HepG2 (cell line): ENCODE data around the gene SLC5A5. TPM values are rescaled to one million over a fixed set of nuclear protein-coding genes. Genes with fewer than 3 reads are reported as not detected.

ENCODE experiments used
- ATF5 ChIP-seq: sonication (generic); formaldehyde crosslinking; IDR thresholded peaks from 2 replicates; pipeline ENCODE4 v1.4.0; 2020; ENCODE audit warnings: mild to moderate bottlenecking, low read depth, missing genetic modification reagents
- CBX1 ChIP-seq: IDR thresholded peaks from one replicate; pipeline ENCODE4 v1.6.1; 2016; ENCODE audit warnings: antibody characterized with exemption, low read depth
- CENPX ChIP-seq: sonication (generic); formaldehyde crosslinking; IDR thresholded peaks from 2 replicates; pipeline ENCODE4 v1.9.0; 2021; ENCODE audit warnings: mild to moderate bottlenecking, missing genetic modification reagents, moderate library complexity
- DNMT3B ChIP-seq: conservative IDR thresholded peaks from 2 replicates; pipeline ENCODE4 v1.6.1; 2016; ENCODE audit warnings: missing biosample characterization, control low read depth
- E2F2 ChIP-seq: sonication (generic); formaldehyde crosslinking; IDR thresholded peaks from 2 replicates; pipeline ENCODE4 v1.4.0; 2020; ENCODE audit warnings: missing genetic modification reagents, borderline replicate concordance
- EEA1 ChIP-seq: sonication (generic); formaldehyde crosslinking; IDR thresholded peaks from 2 replicates; pipeline ENCODE4 v1.5.1; 2020; ENCODE audit warnings: mild to moderate bottlenecking, missing genetic modification reagents, borderline replicate concordance
- HCFC1 ChIP-seq: fragments of 150-350 bp; IDR thresholded peaks from 2 replicates; pipeline ENCODE4 v1.6.1; 2014; ENCODE audit warnings: low read depth, low read length
- ISL2 ChIP-seq: sonication (generic); formaldehyde crosslinking; IDR thresholded peaks from 2 replicates; pipeline ENCODE4 v1.5.0; 2020; ENCODE audit warnings: missing genetic modification reagents
- ISX ChIP-seq: sonication (generic); formaldehyde crosslinking; conservative IDR thresholded peaks from 2 replicates; pipeline ENCODE4 v1.5.0; 2020; ENCODE audit warnings: missing genetic modification reagents
- KLF11 ChIP-seq: IDR thresholded peaks from 2 replicates; pipeline ENCODE4 v1.6.1; 2016; ENCODE audit warnings: missing compliant biosample characterization
- KLF12 ChIP-seq: sonication (generic); formaldehyde crosslinking; IDR thresholded peaks from 2 replicates; pipeline ENCODE4 v1.4.0; 2020; ENCODE audit warnings: missing genetic modification reagents, borderline replicate concordance
- MTF2 ChIP-seq: sonication (generic); formaldehyde crosslinking; IDR thresholded peaks from 2 replicates; pipeline ENCODE4 v1.5.0; 2020; ENCODE audit warnings: missing genetic modification reagents, borderline replicate concordance
- PBX2 ChIP-seq: IDR thresholded peaks from 2 replicates; pipeline ENCODE4 v1.6.1; 2016; ENCODE audit warnings: control low read depth
- SATB2 ChIP-seq: sonication (generic); formaldehyde crosslinking; IDR thresholded peaks from 2 replicates; pipeline ENCODE4 v1.5.0; 2020; ENCODE audit warnings: missing genetic modification reagents
- SMARCC2 ChIP-seq: fragments of 450-650 bp; IDR thresholded peaks from 2 replicates; pipeline ENCODE4 v1.6.1; 2017; ENCODE audit warnings: antibody characterized with exemption, mild to moderate bottlenecking
- STAT6 ChIP-seq: sonication (generic); formaldehyde crosslinking; IDR thresholded peaks from 2 replicates; pipeline ENCODE4 v1.4.0; 2020; ENCODE audit warnings: missing genetic modification reagents, mild to moderate bottlenecking, borderline replicate concordance
- ZBTB46 ChIP-seq: sonication (generic); formaldehyde crosslinking; IDR thresholded peaks from 2 replicates; pipeline ENCODE4 v1.4.0; 2020; ENCODE audit warnings: mild to moderate bottlenecking, missing genetic modification reagents, borderline replicate concordance
- ZEB1 ChIP-seq: IDR thresholded peaks from 2 replicates; pipeline ENCODE4 v1.6.1; 2012; ENCODE audit warnings: mild to moderate bottlenecking, low read depth, inconsistent platforms; ENCODE audit not compliant: insufficient replicate concordance
- ZFYVE20 ChIP-seq: sonication (generic); formaldehyde crosslinking; IDR thresholded peaks from 2 replicates; pipeline ENCODE4 v1.8.0; 2023; ENCODE audit warnings: low read depth, mild to moderate bottlenecking, moderate library complexity, missing genetic modification reagents, borderline replicate concordance
- ZIK1 ChIP-seq: sonication (generic); formaldehyde crosslinking; IDR thresholded peaks from 2 replicates; pipeline ENCODE4 v1.5.0; 2020; ENCODE audit warnings: mild to moderate bottlenecking, low read depth, missing genetic modification reagents, borderline replicate concordance
- ZKSCAN1 ChIP-seq: fragments of 150-350 bp; IDR thresholded peaks from 2 replicates; pipeline ENCODE4 v1.6.1; 2014; ENCODE audit warnings: low read length
- ZNF160 ChIP-seq: sonication (generic); formaldehyde crosslinking; IDR thresholded peaks from 2 replicates; pipeline ENCODE4 v1.8.0; 2022; ENCODE audit warnings: mild to moderate bottlenecking, inconsistent platforms, missing genetic modification reagents
- ZNF24 ChIP-seq: fragments of 450-650 bp; IDR thresholded peaks from 2 replicates; pipeline ENCODE4 v1.6.1; 2017; ENCODE audit warnings: antibody characterized with exemption, mild to moderate bottlenecking
- ZNF30 ChIP-seq: sonication (generic); formaldehyde crosslinking; IDR thresholded peaks from 2 replicates; pipeline ENCODE4 v1.5.0; 2020; ENCODE audit warnings: mild to moderate bottlenecking, missing genetic modification reagents
- polyA plus RNA-seq, 8 experiments: library from polyadenylated mRNA; depleted of rRNA in 3 of 8; stranded (reverse) in 7 of 8; unstranded in 1 of 8; fragments of >200 nt; fragmentation: Illumina TruSeq in 4 of 8; extraction: Trizol in 4 of 8; gene quantifications; 2 replicates each; pipeline versions ENCODE4 v1.2.1 to v1.2.3, GENCODE V29; 2011 to 2016; ENCODE audit warnings: low read depth in 4 of 8, missing spikeins in 1 of 8, mixed read lengths in 1 of 8; ENCODE audit not compliant: insufficient read depth in 1 of 8
- total RNA-seq, 5 experiments: library from RNA; depleted of rRNA; stranded (reverse); fragments of >200 nt; fragmentation: Illumina TruSeq; extraction: Trizol; gene quantifications; 2 replicates each; pipeline ENCODE4 v1.2.3, GENCODE V29; 2016; ENCODE audit warnings: low read depth in 1 of 5

SLC5A5 gene
- total and polyA plus RNA-seq, 2 of the 13 experiments (the other 11 are each of a cell fraction or from before 2014, with no cell fraction given) = not detected

GRCh38 chr19:17847538-17848366, 24.0 kb upstream of the SLC5A5 start, which contains the start of gene JAK3 (continued):
- TF ChIP-seq STAT6 (CRISPR knock-in tag) (no peak), ZNF24 (no peak), CENPX (no peak), ISL2 (0 out of 2 replicates have a peak, but pooled peaks have one; percentile 47), ZKSCAN1 (no peak), MTF2 (CRISPR knock-in tag) (no peak), SMARCC2 (no peak), ZEB1 (no peak), EEA1 (CRISPR knock-in tag) (no peak), ZNF160 (CRISPR knock-in tag) (no peak), ZBTB46 (CRISPR knock-in tag) (no peak), KLF12 (CRISPR knock-in tag) (no peak), ZIK1 (CRISPR knock-in tag) (no peak), ATF5 (no peak), KLF11 (CRISPR knock-in tag) (no peak), E2F2 (CRISPR knock-in tag) (no peak), DNMT3B (CRISPR knock-in tag) (no peak), ZNF30 (CRISPR knock-in tag) (no peak), ISX (CRISPR knock-in tag) (no peak), ZFYVE20 (CRISPR knock-in tag) (no peak), SATB2 (no peak), CBX1 (no peak), HCFC1 (no peak), PBX2 (CRISPR knock-in tag) (no peak)
